ENCODE results near the gene FRMD4B. TPM values are rescaled to one million over a fixed set of nuclear protein-coding genes. Genes with fewer than 3 reads are reported as not detected.

The FRMD4B gene
- total RNA-seq, 3 donors from 2014 or later (not counting 1 experiment from before 2014, with no cell fraction given) = 8.5 to 19.8 (median 9.4) TPM

DNA sequence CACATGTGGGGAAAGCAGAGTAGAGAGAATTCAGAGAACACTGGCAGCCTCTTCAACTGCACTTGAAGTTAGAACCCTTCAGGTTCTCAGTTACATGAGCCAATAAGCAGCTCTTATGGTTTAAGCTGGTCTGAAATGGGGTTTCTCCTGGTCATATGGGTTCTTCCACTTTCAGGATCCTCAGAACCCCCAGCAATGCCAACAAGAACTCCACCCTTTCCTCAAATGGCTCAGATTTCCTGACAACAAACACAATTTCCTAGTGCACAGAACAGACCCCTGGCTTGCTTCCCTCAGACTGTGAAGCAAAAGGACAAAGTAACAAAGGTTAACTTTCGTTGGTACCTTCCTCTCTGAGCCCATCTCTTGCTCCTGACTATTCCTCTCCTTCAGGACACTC, 23.9 kb upstream of the FRMD4B start:
- no peak overlapping the region for H3K27ac Mint-ChIP-seq
- H3K4me3 Mint-ChIP-seq = no peak overlapping the region
- no peaks in the 10 kb centered on the region for H3K9me3 ChIP-seq (ENCODE audit: control insufficient read depth, insufficient read depth, low read length)
- no peak overlapping the region for H3K4me3 ChIP-seq (ENCODE audit: low read length)
- no peaks in the 10 kb centered on the region for H3K4me1 ChIP-seq (ENCODE audit: control insufficient read depth, insufficient read depth, low read length)
- ATAC-seq (no peak), DNase-seq (no peak)
- TF ChIP-seq, protein P1, sequence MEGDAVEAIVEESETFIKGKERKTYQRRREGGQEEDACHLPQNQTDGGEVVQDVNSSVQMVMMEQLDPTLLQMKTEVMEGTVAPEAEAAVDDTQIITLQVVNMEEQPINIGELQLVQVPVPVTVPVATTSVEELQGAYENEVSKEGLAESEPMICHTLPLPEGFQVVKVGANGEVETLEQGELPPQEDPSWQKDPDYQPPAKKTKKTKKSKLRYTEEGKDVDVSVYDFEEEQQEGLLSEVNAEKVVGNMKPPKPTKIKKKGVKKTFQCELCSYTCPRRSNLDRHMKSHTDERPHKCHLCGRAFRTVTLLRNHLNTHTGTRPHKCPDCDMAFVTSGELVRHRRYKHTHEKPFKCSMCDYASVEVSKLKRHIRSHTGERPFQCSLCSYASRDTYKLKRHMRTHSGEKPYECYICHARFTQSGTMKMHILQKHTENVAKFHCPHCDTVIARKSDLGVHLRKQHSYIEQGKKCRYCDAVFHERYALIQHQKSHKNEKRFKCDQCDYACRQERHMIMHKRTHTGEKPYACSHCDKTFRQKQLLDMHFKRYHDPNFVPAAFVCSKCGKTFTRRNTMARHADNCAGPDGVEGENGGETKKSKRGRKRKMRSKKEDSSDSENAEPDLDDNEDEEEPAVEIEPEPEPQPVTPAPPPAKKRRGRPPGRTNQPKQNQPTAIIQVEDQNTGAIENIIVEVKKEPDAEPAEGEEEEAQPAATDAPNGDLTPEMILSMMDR (IDR thresholded peaks at IDR 0.05) = no peak
- peaks cover 0 to 6% of the 10 kb centered on the region in 2 donors for H3K4me1 Mint-ChIP-seq
- WGBS (ENCODE audit: insufficient coverage) = 86% methylated on average over 1 of the region's 1 CpG
- no peak overlapping the region for H3K27ac ChIP-seq (ENCODE audit: low read length)
- no peaks in the 10 kb centered on the region for H3K27me3 ChIP-seq (ENCODE audit: control insufficient read depth, insufficient read depth, low read length)
- peaks cover 2 to 4% of the 10 kb centered on the region in 2 donors for H3K9me3 Mint-ChIP-seq
- H3K36me3 Mint-ChIP-seq = no peaks in the 10 kb centered on the region
- intact Hi-C loops (cut with micrococcal nuclease) = loop anchor here (1.0 kb wide), 2 partner anchors 86 to 248 kb away; no protein-coding TSS in a partner anchor
- H3K36me3 ChIP-seq (ENCODE audit: control insufficient read depth, insufficient read depth, low read length) = no peaks in the 10 kb centered on the region
- peaks cover 0 to 3% of the 10 kb centered on the region in 2 donors for H3K27me3 Mint-ChIP-seq (ENCODE audit: low read depth in 2 of 2)

DNA sequence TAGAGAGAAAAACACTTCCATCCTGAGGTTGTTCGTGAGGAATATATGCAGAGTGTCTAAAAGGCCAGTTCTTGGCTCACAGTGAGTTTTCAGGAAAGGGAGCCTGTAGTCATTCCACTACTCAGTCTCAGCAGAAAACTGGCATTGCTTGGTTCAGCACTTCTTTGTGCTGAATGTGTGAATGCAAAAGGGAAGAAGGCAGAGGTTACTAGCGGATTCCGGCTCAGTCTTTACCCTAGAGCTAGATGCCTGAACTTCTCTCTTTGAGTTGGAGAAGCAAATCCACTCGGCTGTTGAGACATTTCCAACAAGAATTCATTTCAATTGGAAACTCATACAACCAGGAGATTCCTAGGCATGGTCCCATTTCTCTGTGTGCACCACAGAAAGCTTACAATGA, 23.1 kb upstream of the FRMD4B start:
- Mint-ChIP-seq H3K36me3 (no peaks in the 10 kb centered on the region), H3K27me3 (ENCODE audit: low read depth in 2 of 2) (peaks cover 0 to 3% of the 10 kb centered on the region in 2 donors), H3K4me1 (peaks cover 0 to 6% of the 10 kb centered on the region in 2 donors), H3K4me3 (no peak overlapping the region), H3K27ac (no peak overlapping the region), H3K9me3 (peaks cover 4% of the 10 kb centered on the region in 2 donors)
- TF ChIP-seq, protein P1 (IDR thresholded peaks at IDR 0.05) = no peak
- no peaks in the 10 kb centered on the region for H3K27me3 ChIP-seq (ENCODE audit: control insufficient read depth, insufficient read depth, low read length)
- no peak overlapping the region for H3K27ac ChIP-seq (ENCODE audit: low read length)
- no peaks in the 10 kb centered on the region for H3K4me1 ChIP-seq (ENCODE audit: control insufficient read depth, insufficient read depth, low read length)
- H3K9me3 ChIP-seq (ENCODE audit: control insufficient read depth, insufficient read depth, low read length) = no peaks in the 10 kb centered on the region
- ATAC-seq = no peak
- H3K4me3 ChIP-seq (ENCODE audit: low read length) = no peak overlapping the region
- WGBS (ENCODE audit: insufficient coverage) = 80% methylated on average over 4 of the region's 4 CpGs
- DNase-seq = no peak
- no peaks in the 10 kb centered on the region for H3K36me3 ChIP-seq (ENCODE audit: control insufficient read depth, insufficient read depth, low read length)
- intact Hi-C loops (cut with micrococcal nuclease) = no loop called here

DNA sequence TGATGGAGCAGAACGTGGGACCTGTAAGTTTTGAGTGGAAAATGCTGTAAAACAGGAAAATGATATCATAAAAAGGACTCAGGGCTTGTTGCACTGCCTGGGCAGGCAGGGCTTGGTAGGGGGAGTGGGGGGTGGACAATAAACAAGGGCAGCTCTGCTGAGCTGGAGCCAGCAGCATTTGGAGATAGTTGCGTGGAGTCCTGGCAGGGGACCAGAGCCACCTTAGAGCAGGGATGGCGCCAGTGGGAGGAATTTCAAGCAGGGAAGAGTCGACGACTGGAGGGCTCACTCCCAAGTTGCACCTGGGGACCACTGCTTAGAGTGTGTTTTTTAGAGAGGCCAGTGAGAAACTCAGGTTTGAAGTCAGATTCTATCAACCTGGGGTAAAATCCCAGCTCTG, 22.7 kb upstream of the FRMD4B start:
- H3K4me3 ChIP-seq (ENCODE audit: low read length) = no peak overlapping the region
- intact Hi-C loops (cut with micrococcal nuclease) = no loop called here
- TF ChIP-seq, protein P1 (IDR thresholded peaks at IDR 0.05) = no peak
- Mint-ChIP-seq H3K27me3 (ENCODE audit: low read depth in 2 of 2) (no peaks in the 10 kb centered on the region), H3K36me3 (no peaks in the 10 kb centered on the region), H3K4me1 (peaks cover 0 to 6% of the 10 kb centered on the region in 2 donors), H3K27ac (no peak overlapping the region), H3K9me3 (peaks cover 4% of the 10 kb centered on the region in 2 donors), H3K4me3 (no peak overlapping the region)
- no peaks in the 10 kb centered on the region for H3K27me3 ChIP-seq (ENCODE audit: control insufficient read depth, insufficient read depth, low read length)
- no peaks in the 10 kb centered on the region for H3K36me3 ChIP-seq (ENCODE audit: control insufficient read depth, insufficient read depth, low read length)
- no peaks in the 10 kb centered on the region for H3K4me1 ChIP-seq (ENCODE audit: control insufficient read depth, insufficient read depth, low read length)
- no peak for DNase-seq
- WGBS (ENCODE audit: insufficient coverage) = 81% methylated on average over 5 of the region's 5 CpGs
- no peaks in the 10 kb centered on the region for H3K9me3 ChIP-seq (ENCODE audit: control insufficient read depth, insufficient read depth, low read length)
- no peak overlapping the region for H3K27ac ChIP-seq (ENCODE audit: low read length)
- ATAC-seq = no peak

DNA sequence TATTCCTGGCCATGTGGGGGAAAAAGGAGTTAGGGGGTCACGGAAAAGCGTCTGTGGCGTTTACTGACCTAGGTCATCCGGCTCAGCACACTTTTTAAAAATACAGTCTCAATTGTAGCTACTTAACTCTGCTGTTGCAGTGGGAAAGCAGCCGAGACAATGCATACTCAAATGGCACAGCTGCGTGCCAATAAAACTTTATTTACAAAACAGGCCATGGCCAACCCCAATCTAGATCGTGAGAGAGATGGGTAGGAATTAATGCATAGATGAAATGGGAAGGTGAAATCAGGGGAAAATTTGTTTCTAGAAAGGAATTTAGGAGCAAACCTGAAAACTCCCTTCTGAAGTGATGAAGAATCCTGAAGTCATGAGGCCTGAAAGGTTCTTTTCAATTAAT, 22.0 kb upstream of the FRMD4B start:
- WGBS (ENCODE audit: insufficient coverage) = 96% methylated on average over 6 of the region's 7 CpGs
- H3K27me3 Mint-ChIP-seq (ENCODE audit: low read depth in 2 of 2) = no peaks in the 10 kb centered on the region

More for the DNA sequence above, 22.0 kb upstream of the FRMD4B start:
- no peaks in the 10 kb centered on the region for H3K4me1 ChIP-seq (ENCODE audit: control insufficient read depth, insufficient read depth, low read length)
- H3K36me3 ChIP-seq (ENCODE audit: control insufficient read depth, insufficient read depth, low read length) = no peaks in the 10 kb centered on the region
- Mint-ChIP-seq H3K27ac (no peak overlapping the region), H3K4me3 (no peak overlapping the region), H3K36me3 (no peaks in the 10 kb centered on the region), H3K4me1 (peaks cover 0 to 6% of the 10 kb centered on the region in 2 donors), H3K9me3 (peaks cover 4% of the 10 kb centered on the region in 2 donors)
- H3K27ac ChIP-seq (ENCODE audit: low read length) = no peak overlapping the region
- DNase-seq = no peak
- TF ChIP-seq, protein P1 (IDR thresholded peaks at IDR 0.05) = no peak
- no peak for ATAC-seq
- no peaks in the 10 kb centered on the region for H3K9me3 ChIP-seq (ENCODE audit: control insufficient read depth, insufficient read depth, low read length)
- intact Hi-C loops (cut with micrococcal nuclease) = no loop called here
- no peaks in the 10 kb centered on the region for H3K27me3 ChIP-seq (ENCODE audit: control insufficient read depth, insufficient read depth, low read length)
- no peak overlapping the region for H3K4me3 ChIP-seq (ENCODE audit: low read length)

Data from natural killer cell (primary cell).